SK-N-MC (cell line): ENCODE measurements around the gene CPLANE1.

Experiments
- EZH2 ChIP-seq: fragments of 200-600 bp; sonication (generic); IDR thresholded peaks from one replicate; pipeline ENCODE4 v1.6.1; 2017; ENCODE audit warnings: antibody characterized with exemption
- POLR2AphosphoS5 ChIP-seq: IDR thresholded peaks from 2 replicates; pipeline ENCODE4 v1.6.1; 2012; ENCODE audit warnings: mild to moderate bottlenecking, low read depth, low read length, borderline replicate concordance

GRCh38 chr5:37121465-37121864 is 127.7 kb downstream of the CPLANE1 start:
- TF ChIP-seq EZH2 (no peak), POLR2AphosphoS5 (no peak)
